ENCODE measurements around the gene MTHFD1L. TPM values are rescaled to one million over a fixed set of nuclear protein-coding genes. Genes with fewer than 3 reads are reported as not detected.

The MTHFD1L gene
- total and polyA plus RNA-seq, 7 experiments from 2014 or later, result 5.7 to 57.8 (median 7.8) TPM

DNA sequence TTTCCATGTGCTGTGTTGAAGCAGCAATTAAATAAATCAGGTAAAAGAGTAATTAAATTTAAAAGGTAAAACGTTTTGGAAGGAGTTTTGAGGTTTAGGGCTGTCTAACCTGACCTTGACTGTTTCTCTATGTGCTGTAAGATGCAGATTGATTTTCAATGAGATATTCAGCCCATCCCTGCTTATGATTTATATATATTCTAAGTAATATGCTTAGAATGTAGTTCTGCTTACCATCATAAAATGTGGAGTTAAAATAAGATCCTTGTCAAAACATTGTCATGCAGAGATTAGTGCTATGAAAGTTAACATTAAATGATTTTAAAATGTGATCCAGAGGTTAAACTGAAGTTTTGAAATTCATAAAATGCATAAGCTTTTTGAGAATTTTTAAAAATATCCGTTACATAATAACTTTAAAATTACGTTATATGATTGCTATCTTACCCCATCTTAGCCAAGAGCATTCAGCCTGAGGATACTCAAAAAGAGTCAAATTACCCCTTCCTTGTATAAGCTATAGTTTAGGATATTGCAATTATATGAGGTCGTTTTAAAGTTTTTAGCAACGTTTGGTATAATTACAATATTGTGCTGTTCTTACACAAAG, 122.5 kb downstream of the MTHFD1L start:
- ATAC-seq (no peak), DNase-seq (no peak)
- no peak overlapping the region for H3K4me3 ChIP-seq (ENCODE audit: low read length)
- intact Hi-C loops (cut with micrococcal nuclease), result loop anchor here in 1 of 2 donors (2.0 kb wide), 1 partner anchor 17 kb away; no protein-coding TSS in a partner anchor
- H3K4me1 ChIP-seq (ENCODE audit: control insufficient read depth in 2 of 2, insufficient read depth in 2 of 2, low read length in 2 of 2), result no peaks in the 10 kb centered on the region
- Mint-ChIP-seq H3K27ac (peak overlapping the region in 2 of 9 donors; percentile 28 to 99), H3K4me3 (peak overlapping the region in 1 of 10 donors; percentile 80), H3K9me3 (peaks cover 0 to 4% (median 0%) of the 10 kb centered on the region in 11 donors), H3K36me3 (peaks cover 0 to 30% (median 14%) of the 10 kb centered on the region in 5 donors), H3K27me3 (no peaks in the 10 kb centered on the region), H3K4me1 (peaks cover 0 to 20% (median 0%) of the 10 kb centered on the region in 7 donors)
- POLR2A ChIA-PET, result no interaction called here
- H3K27me3 ChIP-seq (ENCODE audit: control insufficient read depth in 2 of 2, insufficient read depth in 2 of 2, low read length in 2 of 2), result no peaks in the 10 kb centered on the region
- CTCF ChIA-PET, result no interaction called here
- H3K9me3 ChIP-seq (ENCODE audit: control insufficient read depth in 2 of 3, low read length in 3 of 3), result no peaks in the 10 kb centered on the region
- H3K27ac ChIP-seq (ENCODE audit: low read depth, low read length), result no peak overlapping the region
- no peaks in the 10 kb centered on the region for H3K36me3 ChIP-seq (ENCODE audit: control insufficient read depth in 2 of 3, insufficient read depth in 3 of 3, low read length in 3 of 3)

GRCh38 chr6:150991487-150991886, 126.0 kb downstream of the MTHFD1L start:
- Histone ChIP-seq H3K4me3 (ENCODE audit: low read length) (no peak overlapping the region), H3K36me3 (ENCODE audit: control insufficient read depth in 2 of 3, insufficient read depth in 3 of 3, low read length in 3 of 3) (peaks cover 0 to 4% (median 0%) of the 10 kb centered on the region in 3 experiments), H3K27ac (ENCODE audit: low read depth, low read length) (no peak overlapping the region), H3K27me3 (ENCODE audit: control insufficient read depth in 2 of 2, insufficient read depth in 2 of 2, low read length in 2 of 2) (no peaks in the 10 kb centered on the region), H3K9me3 (ENCODE audit: control insufficient read depth in 2 of 3, low read length in 3 of 3) (no peaks in the 10 kb centered on the region), H3K4me1 (ENCODE audit: control insufficient read depth in 2 of 2, insufficient read depth in 2 of 2, low read length in 2 of 2) (no peaks in the 10 kb centered on the region)
- Mint-ChIP-seq H3K9me3 (peaks cover 0 to 8% (median 1%) of the 10 kb centered on the region in 11 donors), H3K27me3 (no peaks in the 10 kb centered on the region), H3K27ac (no peak overlapping the region), H3K4me3 (no peak overlapping the region), H3K4me1 (peaks cover 0 to 20% (median 0%) of the 10 kb centered on the region in 7 donors), H3K36me3 (peaks cover 0 to 35% (median 28%) of the 10 kb centered on the region in 5 donors)
- intact Hi-C loops (cut with micrococcal nuclease), result no loop called here
- ATAC-seq, result no peak
- ChIA-PET CTCF (no interaction called here), POLR2A (no interaction called here)
- DNase-seq, result no peak

- intact Hi-C loops (cut with micrococcal nuclease), result no loop called here
- Histone ChIP-seq H3K4me3 (ENCODE audit: low read length) (no peak overlapping the region), H3K27me3 (ENCODE audit: control insufficient read depth in 2 of 2, insufficient read depth in 2 of 2, low read length in 2 of 2) (no peaks in the 10 kb centered on the region), H3K27ac (ENCODE audit: low read depth, low read length) (no peak overlapping the region), H3K36me3 (ENCODE audit: control insufficient read depth in 2 of 3, insufficient read depth in 3 of 3, low read length in 3 of 3) (peaks cover 0 to 4% (median 0%) of the 10 kb centered on the region in 3 experiments), H3K9me3 (ENCODE audit: control insufficient read depth in 2 of 3, low read length in 3 of 3) (no peaks in the 10 kb centered on the region), H3K4me1 (ENCODE audit: control insufficient read depth in 2 of 2, insufficient read depth in 2 of 2, low read length in 2 of 2) (no peaks in the 10 kb centered on the region)
- H3K9me3 Mint-ChIP-seq, result peaks cover 0 to 8% (median 1%) of the 10 kb centered on the region in 11 donors
- ATAC-seq, result no peak
- peaks cover 0 to 34% (median 29%) of the 10 kb centered on the region in 5 donors for H3K36me3 Mint-ChIP-seq
- ChIA-PET POLR2A (no interaction called here), CTCF (no interaction called here)
- H3K27ac Mint-ChIP-seq, result no peak overlapping the region
- no peaks in the 10 kb centered on the region for H3K27me3 Mint-ChIP-seq
- H3K4me1 Mint-ChIP-seq, result peaks cover 0 to 18% (median 0%) of the 10 kb centered on the region in 7 donors
- no peak overlapping the region for H3K4me3 Mint-ChIP-seq
- DNase-seq, result no peak
These were observed 126.8 kb downstream of the MTHFD1L start for GRCh38 chr6:150992262-150992661.

GRCh38 chr6:150992703-150993102, 127.2 kb downstream of the MTHFD1L start:
- H3K4me3 ChIP-seq (ENCODE audit: low read length), result no peak overlapping the region
- H3K4me1 ChIP-seq (ENCODE audit: control insufficient read depth in 2 of 2, insufficient read depth in 2 of 2, low read length in 2 of 2), result no peaks in the 10 kb centered on the region

GRCh38 chr6:150993253-150993652, 127.8 kb downstream of the MTHFD1L start:
- Histone ChIP-seq H3K9me3 (ENCODE audit: control insufficient read depth in 2 of 3, low read length in 3 of 3) (no peaks in the 10 kb centered on the region), H3K4me1 (ENCODE audit: control insufficient read depth in 2 of 2, insufficient read depth in 2 of 2, low read length in 2 of 2) (no peaks in the 10 kb centered on the region), H3K27me3 (ENCODE audit: control insufficient read depth in 2 of 2, insufficient read depth in 2 of 2, low read length in 2 of 2) (no peaks in the 10 kb centered on the region), H3K27ac (ENCODE audit: low read depth, low read length) (no peak overlapping the region), H3K4me3 (ENCODE audit: low read length) (no peak overlapping the region), H3K36me3 (ENCODE audit: control insufficient read depth in 2 of 3, insufficient read depth in 3 of 3, low read length in 3 of 3) (peaks cover 0 to 4% (median 0%) of the 10 kb centered on the region in 3 experiments)
- POLR2A ChIA-PET, result no interaction called here
- ATAC-seq (no peak), DNase-seq (no peak)
- Mint-ChIP-seq H3K4me1 (peaks cover 0 to 10% (median 0%) of the 10 kb centered on the region in 7 donors), H3K27ac (no peak overlapping the region), H3K9me3 (peaks cover 0 to 8% (median 1%) of the 10 kb centered on the region in 11 donors), H3K4me3 (no peak overlapping the region), H3K36me3 (peaks cover 0 to 36% (median 29%) of the 10 kb centered on the region in 5 donors), H3K27me3 (no peaks in the 10 kb centered on the region)
- CTCF ChIA-PET, result no interaction called here
- intact Hi-C loops (cut with micrococcal nuclease), result no loop called here

More at GRCh38 chr6:150992703-150993102, 127.2 kb downstream of the MTHFD1L start:
- H3K36me3 Mint-ChIP-seq, result peaks cover 0 to 34% (median 29%) of the 10 kb centered on the region in 5 donors
- ChIA-PET CTCF (no interaction called here), POLR2A (no interaction called here)
- H3K27me3 ChIP-seq (ENCODE audit: control insufficient read depth in 2 of 2, insufficient read depth in 2 of 2, low read length in 2 of 2), result no peaks in the 10 kb centered on the region
- H3K27ac ChIP-seq (ENCODE audit: low read depth, low read length), result no peak overlapping the region
- intact Hi-C loops (cut with micrococcal nuclease), result no loop called here
- peaks cover 0 to 8% (median 1%) of the 10 kb centered on the region in 11 donors for H3K9me3 Mint-ChIP-seq
- no peaks in the 10 kb centered on the region for H3K27me3 Mint-ChIP-seq
- no peak overlapping the region for H3K4me3 Mint-ChIP-seq
- ATAC-seq, result no peak
- H3K27ac Mint-ChIP-seq, result no peak overlapping the region
- no peak for DNase-seq
- H3K9me3 ChIP-seq (ENCODE audit: control insufficient read depth in 2 of 3, low read length in 3 of 3), result no peaks in the 10 kb centered on the region
- peaks cover 0 to 13% (median 0%) of the 10 kb centered on the region in 7 donors for H3K4me1 Mint-ChIP-seq
- peaks cover 0 to 4% (median 0%) of the 10 kb centered on the region in 3 experiments for H3K36me3 ChIP-seq (ENCODE audit: control insufficient read depth in 2 of 3, insufficient read depth in 3 of 3, low read length in 3 of 3)

- no peak overlapping the region for H3K4me3 ChIP-seq (ENCODE audit: low read length)
- H3K27me3 ChIP-seq (ENCODE audit: control insufficient read depth in 2 of 2, insufficient read depth in 2 of 2, low read length in 2 of 2), result no peaks in the 10 kb centered on the region
- H3K27ac Mint-ChIP-seq, result no peak overlapping the region
- H3K4me3 Mint-ChIP-seq, result no peak overlapping the region
- ATAC-seq (no peak), DNase-seq (no peak)
- H3K36me3 ChIP-seq (ENCODE audit: control insufficient read depth in 2 of 3, insufficient read depth in 3 of 3, low read length in 3 of 3), result peaks cover 0 to 4% (median 0%) of the 10 kb centered on the region in 3 experiments
- H3K9me3 ChIP-seq (ENCODE audit: control insufficient read depth in 2 of 3, low read length in 3 of 3), result no peaks in the 10 kb centered on the region
- H3K27ac ChIP-seq (ENCODE audit: low read depth, low read length), result no peak overlapping the region
- POLR2A ChIA-PET, result no interaction called here
- H3K4me1 Mint-ChIP-seq, result peaks cover 0 to 8% (median 0%) of the 10 kb centered on the region in 7 donors
- no peaks in the 10 kb centered on the region for H3K27me3 Mint-ChIP-seq
- peaks cover 0 to 36% (median 29%) of the 10 kb centered on the region in 5 donors for H3K36me3 Mint-ChIP-seq
- CTCF ChIA-PET, result no interaction called here
- peaks cover 0 to 8% (median 1%) of the 10 kb centered on the region in 11 donors for H3K9me3 Mint-ChIP-seq
- H3K4me1 ChIP-seq (ENCODE audit: control insufficient read depth in 2 of 2, insufficient read depth in 2 of 2, low read length in 2 of 2), result no peaks in the 10 kb centered on the region
- intact Hi-C loops (cut with micrococcal nuclease), result no loop called here
These were observed 128.5 kb downstream of the MTHFD1L start for GRCh38 chr6:150994026-150994425.

DNA sequence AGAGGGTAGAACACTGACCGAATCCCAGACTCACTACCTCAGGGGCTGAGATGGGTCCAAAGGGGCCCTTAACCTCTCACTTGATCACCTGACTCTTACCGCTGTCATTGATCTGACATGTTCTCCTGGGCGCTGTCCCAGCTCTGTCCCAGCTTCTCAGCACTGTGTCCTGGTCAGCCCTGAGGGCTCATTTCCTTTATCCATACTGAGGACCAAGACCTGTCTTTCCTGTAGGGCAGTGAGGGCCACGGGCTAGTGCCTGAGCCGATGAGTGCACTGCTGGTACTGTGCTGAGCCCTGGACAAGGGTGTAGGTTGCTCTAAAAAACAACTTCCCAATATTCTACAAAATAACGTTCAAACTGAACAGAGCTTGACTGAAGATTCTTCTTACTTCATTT, 131.5 kb downstream of the MTHFD1L start:
- intact Hi-C loops (cut with micrococcal nuclease), result no loop called here
- Mint-ChIP-seq H3K4me3 (no peak overlapping the region), H3K36me3 (peaks cover 0 to 33% (median 24%) of the 10 kb centered on the region in 5 donors), H3K4me1 (peaks cover 0 to 13% (median 0%) of the 10 kb centered on the region in 7 donors), H3K27me3 (no peaks in the 10 kb centered on the region), H3K27ac (no peak overlapping the region), H3K9me3 (peaks cover 0 to 8% (median 1%) of the 10 kb centered on the region in 11 donors)
- Histone ChIP-seq H3K36me3 (ENCODE audit: control insufficient read depth in 2 of 3, insufficient read depth in 3 of 3, low read length in 3 of 3) (peaks cover 0 to 4% (median 0%) of the 10 kb centered on the region in 3 experiments), H3K4me3 (ENCODE audit: low read length) (no peak overlapping the region), H3K9me3 (ENCODE audit: control insufficient read depth in 2 of 3, low read length in 3 of 3) (no peaks in the 10 kb centered on the region), H3K4me1 (ENCODE audit: control insufficient read depth in 2 of 2, insufficient read depth in 2 of 2, low read length in 2 of 2) (no peaks in the 10 kb centered on the region), H3K27me3 (ENCODE audit: control insufficient read depth in 2 of 2, insufficient read depth in 2 of 2, low read length in 2 of 2) (no peaks in the 10 kb centered on the region), H3K27ac (ENCODE audit: low read depth, low read length) (no peak overlapping the region)
- ChIA-PET CTCF (no interaction called here), POLR2A (no interaction called here)
- no peak for DNase-seq
- no peak for ATAC-seq
